ENCODE results near the gene TENM4.

Gene TENM4

GRCh38 chr11:78795621-78796261 lies 645.1 kb downstream of the TENM4 start:
- no peak for DNase-seq

- no peak for DNase-seq
These were observed 648.9 kb downstream of the TENM4 start for GRCh38 chr11:78791964-78792363.

DNA sequence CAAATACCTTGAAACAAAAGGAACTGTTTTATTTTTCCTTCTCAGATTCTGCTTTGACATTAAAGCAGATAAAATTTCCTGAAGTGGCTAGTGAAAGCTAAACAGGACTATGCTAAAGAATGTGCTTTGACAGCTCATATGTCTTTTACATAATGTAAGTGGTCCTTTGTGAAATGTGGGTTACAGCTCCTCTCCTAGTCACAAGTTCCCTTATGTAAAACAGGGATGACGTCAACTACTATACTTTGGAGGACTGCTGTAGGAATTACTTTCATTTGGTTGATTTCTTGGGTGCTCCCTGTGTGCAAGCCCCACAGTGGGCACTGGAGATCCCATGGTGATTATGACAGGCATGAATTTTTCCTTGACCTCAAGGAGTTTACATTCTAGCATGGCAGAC lies 649.6 kb downstream of the TENM4 start:
- no peak for DNase-seq

GRCh38 chr11:78790784-78791183 lies 650.0 kb downstream of the TENM4 start:
- DNase-seq: no peak

GRCh38 chr11:78789375-78789774 lies 651.5 kb downstream of the TENM4 start:
- no peak for DNase-seq

DNA sequence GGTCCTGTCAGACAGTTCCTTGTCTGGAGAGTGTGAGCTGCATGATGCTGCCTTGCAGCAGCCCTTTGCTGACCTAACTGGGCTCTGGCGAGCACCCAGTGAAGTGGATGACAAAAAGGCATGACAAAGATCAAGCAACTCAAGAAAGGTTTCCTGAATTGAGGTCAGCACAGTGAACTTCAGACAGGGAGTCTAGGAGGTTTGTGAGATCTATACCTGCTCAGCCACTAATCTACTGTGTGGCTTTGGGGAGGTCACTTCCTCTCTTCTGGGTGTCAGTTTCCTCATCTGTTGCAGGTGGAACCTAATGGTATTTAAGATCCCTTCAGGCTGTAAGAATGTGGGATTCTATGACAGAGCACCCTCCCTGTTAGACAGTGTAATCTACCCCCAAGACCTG lies 652.3 kb downstream of the TENM4 start:
- DNase-seq: no peak

- no peak for DNase-seq
These were observed 653.1 kb downstream of the TENM4 start for GRCh38 chr11:78787696-78788095.

- no peak for DNase-seq
These were observed 654.1 kb downstream of the TENM4 start for GRCh38 chr11:78786746-78787145.

DNA sequence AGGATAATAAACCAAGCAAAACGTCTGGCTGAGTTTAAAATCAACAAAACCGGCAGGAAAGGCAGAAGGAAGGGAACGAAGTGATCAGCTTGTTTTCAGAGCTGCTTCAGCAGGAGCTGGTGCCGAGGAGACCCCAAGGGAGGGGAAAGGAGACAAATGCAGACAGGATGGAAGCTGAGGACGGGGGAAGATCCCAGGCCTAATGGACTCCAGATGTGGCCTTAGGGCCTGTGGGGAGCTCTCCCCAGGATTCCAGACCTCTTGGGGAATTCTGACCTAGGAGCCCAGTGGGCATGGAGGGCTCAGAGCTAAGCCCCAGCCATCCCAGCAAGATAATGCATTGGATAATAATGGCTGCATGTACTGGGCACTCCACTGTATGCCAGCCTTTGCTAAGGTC lies 654.7 kb downstream of the TENM4 start:
- DNase-seq: no peak

DNA sequence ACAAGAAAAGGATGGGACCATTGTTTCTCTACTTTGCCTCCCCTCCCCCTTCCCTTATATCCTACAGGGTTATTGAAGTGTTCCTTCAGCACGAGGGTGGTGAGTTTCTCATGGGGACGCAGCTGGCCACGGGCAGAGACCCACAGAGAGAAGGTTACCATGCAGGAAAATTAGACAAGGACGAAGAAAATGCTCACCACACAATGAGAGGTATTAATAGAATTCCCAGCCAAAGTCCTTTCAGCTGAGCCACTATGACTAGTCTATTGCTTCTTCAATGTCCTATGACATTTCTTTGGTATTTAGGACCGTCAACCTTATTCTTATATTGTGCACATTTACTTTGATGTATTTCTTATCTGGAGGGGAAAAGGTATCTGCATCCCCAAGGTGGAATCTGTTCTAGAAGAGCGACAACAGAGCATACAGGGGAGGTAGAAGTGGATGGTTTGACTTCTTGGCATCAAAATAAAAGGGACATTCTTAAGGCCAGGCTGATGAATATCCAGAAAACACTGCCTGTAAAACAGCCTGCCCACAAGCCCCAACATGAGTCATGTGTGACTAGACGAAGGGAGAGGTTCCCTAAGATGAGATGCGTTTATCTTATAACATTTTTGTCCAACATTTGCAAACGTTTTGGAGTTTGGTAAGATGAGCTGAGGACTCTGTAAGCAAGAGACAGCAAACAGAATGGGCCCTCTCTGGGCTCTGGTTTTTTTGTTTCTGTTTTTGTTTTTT lies 656.3 kb downstream of the TENM4 start:
- DNase-seq: no peak

DNA sequence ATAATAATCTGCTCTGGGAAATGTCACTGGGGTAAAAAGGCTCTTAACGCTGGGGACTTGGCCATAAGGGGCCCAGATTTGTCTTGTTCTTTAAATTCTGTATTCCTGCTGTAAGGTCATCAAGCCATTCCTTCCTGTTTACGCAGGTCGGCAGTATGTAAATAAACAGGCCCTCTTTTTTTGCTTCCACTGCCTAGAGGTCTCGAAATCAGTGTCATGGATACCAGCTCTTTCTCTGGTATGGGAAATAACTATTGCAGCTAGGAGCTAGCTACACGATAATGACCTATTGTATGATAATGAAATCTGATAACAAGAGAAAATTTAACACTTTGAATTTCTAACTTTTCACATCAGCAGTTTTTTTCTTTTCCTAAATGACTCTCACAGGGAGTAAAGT lies 657.0 kb downstream of the TENM4 start:
- DNase-seq: no peak

DNA sequence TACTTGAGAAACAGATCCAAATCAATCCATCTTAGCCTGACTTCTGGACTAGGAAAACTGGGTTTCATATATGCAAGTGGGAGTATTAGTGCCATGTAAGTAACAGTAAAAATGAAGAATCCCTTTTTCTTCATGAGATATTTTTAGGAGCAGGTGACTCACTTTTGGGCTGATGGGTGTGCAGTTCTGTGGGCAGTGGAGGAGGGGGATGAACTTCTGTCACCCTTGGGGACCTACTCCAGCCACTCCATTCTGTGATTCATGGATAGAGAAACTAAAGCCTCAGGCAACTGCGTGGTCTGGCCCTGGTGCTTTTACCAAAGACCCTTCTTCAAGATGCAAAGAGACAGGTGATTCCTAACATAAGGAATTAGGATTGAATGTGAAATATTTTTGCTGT lies 657.5 kb downstream of the TENM4 start:
- no peak for DNase-seq

DNA sequence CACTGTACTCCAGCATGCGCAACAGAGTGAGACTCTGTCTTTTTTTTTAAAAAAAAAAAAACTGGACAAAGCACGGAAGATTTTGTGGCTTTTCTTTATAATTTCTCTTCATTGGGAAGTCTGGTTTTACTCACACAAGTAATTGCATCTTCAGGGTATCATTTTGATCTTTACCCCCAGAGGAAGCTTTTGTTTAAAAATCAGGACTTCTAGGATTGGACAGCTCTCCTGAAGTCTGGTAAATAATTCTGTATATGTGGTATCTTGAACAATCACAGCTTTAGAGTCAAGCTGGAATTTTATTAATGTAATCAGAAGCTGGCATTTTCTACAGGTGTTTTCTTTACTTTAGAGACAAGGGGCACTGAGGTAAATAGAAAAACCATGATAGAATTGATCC lies 658.1 kb downstream of the TENM4 start:
- DNase-seq: no peak

GRCh38 chr11:78780889-78781288 lies 659.9 kb downstream of the TENM4 start:
- DNase-seq: no peak

GRCh38 chr11:78773492-78773891 lies 667.3 kb downstream of the TENM4 start:
- no peak for DNase-seq

- no peak for DNase-seq
These were observed 667.8 kb downstream of the TENM4 start for GRCh38 chr11:78773077-78773476.

GRCh38 chr11:78772186-78772585 lies 668.6 kb downstream of the TENM4 start:
- no peak for DNase-seq

DNA sequence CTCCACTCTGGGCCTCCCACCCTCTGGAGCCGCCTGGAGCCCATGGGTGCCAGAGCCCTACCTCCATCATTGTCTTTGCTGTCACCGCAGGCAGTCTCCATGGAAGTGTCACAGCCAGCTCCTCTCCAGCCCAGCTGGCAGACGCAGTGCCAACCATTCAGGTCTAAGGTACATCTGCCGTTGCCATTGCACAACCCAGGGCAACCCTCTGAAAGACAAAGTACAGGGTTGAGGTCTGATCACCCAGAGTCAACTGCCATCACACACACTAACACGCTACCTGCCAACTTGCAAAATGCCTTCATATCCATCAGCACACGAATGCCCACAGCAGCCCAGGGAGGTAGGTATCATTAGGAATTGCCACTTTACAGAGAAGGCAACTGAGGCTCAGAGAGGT lies 669.9 kb downstream of the TENM4 start:
- no peak for DNase-seq

- DNase-seq: no peak
These were observed 671.9 kb downstream of the TENM4 start for GRCh38 chr11:78768971-78769370.

DNA sequence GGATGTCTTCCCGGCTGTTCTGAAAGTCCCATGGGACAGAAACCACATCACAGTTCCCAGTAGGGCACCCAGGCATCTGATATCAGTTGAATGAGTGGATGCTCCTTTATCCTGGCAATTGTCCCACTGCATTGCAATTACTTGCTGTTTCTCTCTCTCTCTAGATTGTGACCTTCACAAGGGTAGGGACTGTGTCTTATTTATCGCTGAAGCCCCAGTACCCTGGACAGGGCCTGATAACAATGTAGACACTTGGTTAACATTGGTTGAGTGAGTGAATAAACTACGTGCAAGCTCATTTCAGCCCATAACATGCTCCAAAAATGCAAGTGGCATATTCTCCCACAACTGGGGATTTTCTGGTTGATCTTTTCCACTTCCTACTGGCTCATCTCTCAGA lies 672.5 kb downstream of the TENM4 start:
- DNase-seq: no peak

- no peak for DNase-seq
These were observed 673.5 kb downstream of the TENM4 start for GRCh38 chr11:78767027-78767932.

DNA sequence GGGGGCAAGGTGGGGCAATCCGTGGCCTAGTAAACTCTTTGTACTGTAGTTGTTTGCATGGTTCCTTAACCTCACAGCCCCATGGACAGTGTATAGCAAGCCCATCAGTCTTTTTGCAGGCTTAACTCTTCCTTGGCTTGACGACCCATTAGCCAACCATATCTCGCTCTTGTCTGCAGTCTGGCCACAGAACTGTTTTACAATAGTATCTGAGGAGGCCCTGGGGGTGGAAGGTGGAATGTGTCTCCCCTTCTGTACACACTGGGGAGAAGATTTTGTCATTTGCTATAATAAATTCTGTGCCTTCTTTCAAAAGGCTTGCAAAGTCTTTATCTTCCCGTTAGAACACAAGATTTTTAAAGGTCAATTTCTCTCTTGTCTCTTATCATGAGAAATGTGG lies 675.9 kb downstream of the TENM4 start:
- DNase-seq: no peak

- DNase-seq: no peak
These were observed 677.2 kb downstream of the TENM4 start for GRCh38 chr11:78763664-78764063.

- no peak for DNase-seq
These were observed 678.7 kb downstream of the TENM4 start for GRCh38 chr11:78762105-78762504.

Measured in CD4-positive, alpha-beta T cell treated with Interleukin-1 beta for 1 hour (primary cell).